Amniotic epithelial cell (primary cell): ENCODE data around the gene HCN3.
"Not testable (repeated sequence)": the region's sequence is repeated elsewhere in the genome, so short reads cannot be mapped to it uniquely, and the experiment has no call there.

Experiments used
- DNase-seq: peaks from one replicate; pipeline ENCODE4 v3.0.0-alpha.2; 2010; ENCODE audit warnings: low read depth

The HCN3 gene

DNA sequence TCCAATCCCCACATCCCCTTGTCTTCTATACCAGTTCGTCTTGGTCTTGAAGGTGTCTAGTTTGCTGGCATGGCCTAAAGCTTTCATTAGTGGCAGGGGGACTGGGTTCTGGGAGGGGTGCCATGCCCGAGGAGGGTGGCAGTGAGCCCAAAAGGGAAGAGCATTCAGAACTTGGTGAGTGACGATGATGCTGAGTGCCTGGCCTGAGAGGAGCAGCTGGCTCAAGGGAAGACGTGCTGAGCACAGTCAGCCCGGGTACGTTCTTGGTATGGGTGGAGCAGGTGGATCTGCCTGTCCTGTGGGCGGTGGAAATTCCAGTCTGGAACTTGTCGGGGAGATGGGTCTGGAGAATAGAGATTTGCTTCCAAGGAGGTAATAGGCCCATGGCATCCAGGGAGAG is 36.0 kb downstream of the HCN3 start:
- DNase-seq: no peak

DNA sequence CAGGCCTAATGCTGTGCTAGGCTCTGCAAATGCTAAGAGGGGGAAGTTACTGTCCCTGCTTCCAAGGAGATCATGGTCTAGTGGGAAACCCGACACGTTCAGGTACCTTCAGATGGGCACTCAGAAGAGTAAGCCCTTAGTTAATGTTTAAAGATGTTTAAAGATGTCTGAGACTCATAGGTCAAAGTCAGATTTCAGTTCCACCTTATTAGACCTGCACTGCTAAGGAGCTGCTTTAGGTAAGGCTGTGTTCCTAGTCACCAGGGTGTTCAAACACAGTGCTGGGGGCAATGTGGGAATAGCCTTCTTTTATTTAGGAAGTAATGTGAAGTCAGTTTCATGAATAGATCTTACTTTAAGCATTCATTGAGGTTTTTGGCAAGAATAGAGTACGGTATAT is 39.7 kb downstream of the HCN3 start:
- DNase-seq: no peak

DNA sequence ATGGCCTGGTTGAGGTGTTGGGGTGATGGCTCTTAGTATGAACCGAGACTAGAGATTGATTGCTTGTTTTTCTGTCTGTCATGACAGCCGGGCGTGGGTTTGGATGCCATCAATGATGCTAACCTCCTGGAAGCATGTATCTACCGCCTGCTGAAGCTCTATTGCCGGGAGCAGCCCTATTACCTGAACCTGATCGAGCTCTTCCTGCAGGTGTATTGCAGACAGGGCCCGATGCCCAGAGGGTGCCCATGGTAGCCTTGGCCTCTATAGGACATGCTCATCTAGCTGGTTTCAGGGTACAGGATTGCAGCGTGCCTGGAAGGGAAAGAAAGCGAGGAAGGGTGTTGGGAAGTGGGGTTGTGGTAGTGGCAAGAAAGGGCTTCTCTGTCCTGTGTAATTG is 40.8 kb downstream of the HCN3 start:
- DNase-seq: no peak

DNA sequence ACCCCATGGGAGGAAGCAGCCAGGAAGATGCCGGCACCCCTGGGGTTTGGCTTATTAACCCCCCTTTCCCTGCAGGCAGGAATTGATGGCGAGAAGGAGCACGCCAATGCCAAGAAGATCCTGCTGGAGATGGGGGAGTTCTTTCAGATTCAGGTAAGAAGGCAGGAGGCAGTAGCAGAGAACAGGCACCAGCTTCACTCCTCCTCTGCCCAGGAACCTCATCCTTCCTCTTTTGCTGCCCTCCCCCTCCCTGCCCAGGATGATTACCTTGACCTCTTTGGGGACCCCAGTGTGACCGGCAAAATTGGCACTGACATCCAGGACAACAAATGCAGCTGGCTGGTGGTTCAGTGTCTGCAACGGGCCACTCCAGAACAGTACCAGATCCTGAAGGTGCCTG is 42.3 kb downstream of the HCN3 start:
- DNase-seq: no peak

DNA sequence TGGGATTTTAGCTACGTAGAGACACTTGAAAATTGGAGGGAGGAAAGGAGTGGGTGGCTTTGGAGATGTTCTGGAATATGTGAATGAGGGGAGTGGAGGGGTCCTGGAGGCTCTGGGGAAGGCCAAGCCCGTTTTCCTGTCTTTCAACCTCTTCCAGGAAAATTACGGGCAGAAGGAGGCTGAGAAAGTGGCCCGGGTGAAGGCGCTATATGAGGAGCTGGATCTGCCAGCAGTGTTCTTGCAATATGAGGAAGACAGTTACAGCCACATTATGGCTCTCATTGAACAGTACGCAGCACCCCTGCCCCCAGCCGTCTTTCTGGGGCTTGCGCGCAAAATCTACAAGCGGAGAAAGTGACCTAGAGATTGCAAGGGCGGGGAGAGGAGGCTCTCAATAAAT is 43.0 kb downstream of the HCN3 start:
- DNase-seq: no peak

DNA sequence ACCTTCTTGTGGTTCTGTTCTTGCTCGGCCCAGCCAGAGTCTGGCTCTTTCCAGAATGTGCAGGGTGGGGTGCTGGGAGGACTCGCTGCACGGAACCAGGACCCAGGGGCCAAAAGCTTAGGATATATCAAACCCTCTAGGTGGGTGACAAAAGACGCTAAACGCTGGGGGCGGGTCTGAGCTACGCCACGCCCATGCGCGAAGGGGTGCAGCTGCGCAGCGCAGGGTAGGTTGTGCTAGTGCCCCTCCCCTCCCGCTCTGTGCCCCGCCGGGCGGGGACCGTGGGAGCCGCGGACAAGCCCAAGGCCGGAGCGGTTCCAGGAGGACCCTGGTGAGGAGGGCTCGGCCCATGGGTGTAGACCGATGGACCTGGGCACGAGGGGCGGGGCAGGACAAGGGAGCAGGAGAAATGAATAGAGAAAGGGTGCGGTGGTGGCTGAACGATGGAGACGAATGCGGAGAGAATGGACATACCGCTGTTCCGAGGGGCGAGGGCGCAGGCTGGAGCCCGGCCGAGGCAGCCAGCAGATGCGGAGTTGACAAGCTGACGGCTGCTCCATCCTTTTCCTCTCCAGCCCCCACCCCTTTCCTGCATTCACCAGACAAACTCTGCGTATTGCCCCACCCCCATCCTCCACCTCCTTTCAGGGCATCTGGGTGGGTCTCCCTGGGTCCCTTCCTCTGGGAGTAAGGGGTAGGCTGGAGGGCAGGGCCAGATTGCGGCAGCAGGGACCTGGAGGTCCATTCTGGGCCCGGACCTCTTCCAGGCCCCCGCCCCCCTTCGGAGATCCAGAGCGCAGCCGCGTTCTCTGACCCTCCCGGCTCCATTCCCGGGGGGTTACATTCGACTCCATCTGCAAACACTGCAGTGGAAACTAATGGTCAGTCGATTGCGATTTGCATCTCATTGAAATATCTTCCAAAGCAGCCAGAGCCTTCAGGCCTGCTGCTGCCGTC is 43.7 kb downstream of the HCN3 start, which contains the start of gene RUSC1:
RUSC1 (plus strand) TSS at position 234 of the 957 bp plus-strand sequence. CDS start 880 bp downstream, outside the sequence.
- DNase-seq: peak; percentile 46

DNA sequence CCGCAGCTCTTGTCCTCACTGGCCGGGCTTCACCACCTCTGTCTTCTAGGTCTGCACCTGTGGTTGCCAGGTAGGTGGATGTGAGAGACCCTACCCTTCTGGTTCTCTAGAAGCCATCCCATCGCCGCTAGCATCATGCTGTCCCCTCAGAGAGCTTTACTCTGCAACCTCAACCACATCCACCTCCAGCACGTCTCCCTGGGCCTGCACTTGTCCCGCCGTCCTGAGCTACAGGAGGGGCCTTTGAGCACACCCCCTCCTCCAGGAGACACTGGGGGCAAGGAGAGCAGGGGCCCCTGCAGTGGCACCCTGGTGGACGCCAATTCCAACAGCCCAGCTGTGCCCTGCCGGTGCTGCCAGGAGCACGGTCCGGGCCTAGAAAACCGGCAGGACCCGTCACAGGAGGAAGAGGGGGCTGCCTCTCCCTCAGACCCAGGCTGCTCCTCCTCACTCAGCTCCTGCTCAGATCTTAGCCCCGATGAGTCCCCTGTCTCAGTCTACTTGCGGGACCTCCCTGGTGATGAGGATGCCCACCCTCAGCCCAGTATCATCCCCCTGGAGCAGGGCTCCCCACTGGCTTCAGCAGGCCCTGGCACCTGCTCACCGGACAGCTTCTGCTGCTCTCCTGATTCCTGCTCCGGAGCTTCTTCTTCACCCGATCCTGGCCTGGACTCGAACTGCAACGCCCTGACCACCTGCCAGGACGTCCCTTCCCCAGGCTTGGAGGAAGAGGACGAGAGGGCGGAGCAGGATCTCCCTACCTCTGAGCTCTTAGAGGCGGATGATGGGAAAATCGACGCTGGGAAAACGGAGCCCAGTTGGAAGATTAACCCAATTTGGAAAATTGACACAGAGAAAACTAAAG is 44.6 kb downstream of the HCN3 start:
- DNase-seq: no peak

DNA sequence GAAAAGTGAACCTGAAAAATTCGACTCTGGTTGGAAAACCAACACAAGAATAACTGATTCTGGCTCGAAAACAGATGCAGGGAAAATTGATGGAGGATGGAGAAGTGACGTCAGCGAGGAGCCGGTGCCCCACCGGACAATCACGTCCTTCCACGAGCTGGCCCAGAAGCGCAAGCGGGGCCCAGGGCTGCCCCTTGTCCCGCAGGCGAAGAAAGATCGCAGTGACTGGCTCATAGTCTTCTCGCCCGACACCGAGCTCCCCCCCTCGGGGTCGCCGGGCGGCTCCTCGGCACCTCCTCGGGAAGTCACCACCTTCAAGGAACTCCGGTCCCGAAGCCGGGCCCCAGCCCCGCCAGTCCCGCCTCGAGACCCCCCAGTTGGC is 45.3 kb downstream of the HCN3 start:
- DNase-seq: peak; percentile 40

DNA sequence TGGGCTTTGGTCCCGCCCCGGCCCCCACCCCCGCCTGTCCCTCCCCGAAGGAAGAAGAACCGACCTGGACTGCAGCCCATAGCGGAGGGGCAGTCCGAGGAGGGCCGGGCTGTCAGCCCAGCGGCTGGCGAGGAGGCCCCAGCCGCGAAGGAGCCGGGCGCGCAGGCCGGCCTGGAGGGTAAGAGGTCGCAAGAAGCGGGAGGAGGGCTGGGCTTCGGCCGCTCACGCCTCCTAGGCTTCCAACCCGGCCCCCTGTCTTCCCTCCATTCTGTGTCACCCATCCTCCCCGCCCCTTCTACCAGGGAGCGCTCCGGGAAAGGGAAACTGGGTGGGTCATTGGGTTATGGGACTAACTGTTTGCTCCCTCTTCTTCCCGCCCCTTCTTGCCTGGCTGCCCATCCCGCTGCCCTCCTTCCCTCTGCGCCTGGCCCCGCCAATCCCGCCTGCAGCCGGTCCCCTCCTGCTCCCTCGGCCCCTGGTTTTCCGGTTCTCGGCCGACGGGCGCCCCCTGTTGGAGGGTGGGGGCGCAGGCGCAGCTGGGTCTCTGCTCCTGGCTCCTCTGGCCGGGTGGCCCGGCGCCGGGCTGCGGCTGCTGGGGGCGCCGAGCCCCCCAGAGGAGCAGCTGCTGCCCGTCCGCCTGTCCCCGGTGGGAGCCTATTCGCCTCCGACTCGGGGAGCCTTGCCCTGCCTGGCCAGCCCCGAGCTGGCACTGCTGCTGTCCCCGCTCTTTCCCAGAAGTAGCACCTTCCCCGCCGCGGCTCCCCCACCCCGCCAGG is 45.9 kb downstream of the HCN3 start:
- DNase-seq: peak; percentile 97

DNA sequence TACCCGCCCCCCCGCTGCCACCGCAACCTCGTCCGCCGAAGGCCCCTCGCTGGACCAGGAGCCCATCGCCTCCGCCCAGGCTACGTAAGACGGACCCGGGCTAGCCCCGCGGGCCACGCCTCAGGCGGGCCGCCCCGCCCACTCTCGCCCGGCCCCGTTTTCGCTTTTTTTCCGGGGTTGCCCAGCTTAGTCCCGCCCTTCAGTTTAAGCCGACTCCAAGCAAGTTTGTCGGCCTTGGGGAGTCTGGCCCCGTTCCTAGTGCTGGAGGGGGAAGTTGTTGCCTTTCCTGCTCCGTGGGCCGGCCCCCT is 46.4 kb downstream of the HCN3 start:
- DNase-seq: peak; percentile 87

DNA sequence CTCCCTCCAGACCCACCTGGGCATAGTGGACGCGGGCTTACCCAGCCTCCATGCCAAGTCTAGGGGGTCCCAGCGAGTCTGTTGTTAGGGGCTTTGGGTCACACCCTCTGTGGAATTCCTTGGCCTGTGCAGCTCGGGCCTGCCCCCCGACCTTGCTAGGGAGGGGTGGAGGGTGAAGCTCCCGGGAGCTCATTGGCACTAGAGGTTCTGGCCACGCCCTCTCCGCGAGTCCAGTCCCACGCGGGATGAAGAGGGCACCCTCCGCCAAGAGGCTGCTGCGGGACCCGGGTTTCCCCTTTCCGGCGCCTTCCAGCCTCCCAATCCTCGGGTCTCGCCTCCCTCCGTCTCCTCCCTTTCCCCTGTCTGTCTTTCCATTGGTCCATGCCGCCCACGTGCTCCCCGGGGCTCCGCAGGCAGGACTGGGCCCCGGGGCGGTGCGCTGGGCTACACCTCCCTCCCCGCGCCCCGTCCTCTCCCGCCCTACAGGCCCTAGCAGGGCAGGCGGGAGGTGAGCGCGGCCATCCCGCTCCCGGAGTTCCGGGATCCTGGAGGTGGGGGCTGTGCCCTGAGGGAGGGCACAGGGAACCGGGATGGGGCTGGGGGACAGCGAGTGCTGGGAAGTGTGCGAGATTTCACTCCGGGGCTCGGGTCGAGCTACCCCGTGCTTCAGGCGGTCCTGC is 46.9 kb downstream of the HCN3 start:
- DNase-seq: peak; percentile 96

DNA sequence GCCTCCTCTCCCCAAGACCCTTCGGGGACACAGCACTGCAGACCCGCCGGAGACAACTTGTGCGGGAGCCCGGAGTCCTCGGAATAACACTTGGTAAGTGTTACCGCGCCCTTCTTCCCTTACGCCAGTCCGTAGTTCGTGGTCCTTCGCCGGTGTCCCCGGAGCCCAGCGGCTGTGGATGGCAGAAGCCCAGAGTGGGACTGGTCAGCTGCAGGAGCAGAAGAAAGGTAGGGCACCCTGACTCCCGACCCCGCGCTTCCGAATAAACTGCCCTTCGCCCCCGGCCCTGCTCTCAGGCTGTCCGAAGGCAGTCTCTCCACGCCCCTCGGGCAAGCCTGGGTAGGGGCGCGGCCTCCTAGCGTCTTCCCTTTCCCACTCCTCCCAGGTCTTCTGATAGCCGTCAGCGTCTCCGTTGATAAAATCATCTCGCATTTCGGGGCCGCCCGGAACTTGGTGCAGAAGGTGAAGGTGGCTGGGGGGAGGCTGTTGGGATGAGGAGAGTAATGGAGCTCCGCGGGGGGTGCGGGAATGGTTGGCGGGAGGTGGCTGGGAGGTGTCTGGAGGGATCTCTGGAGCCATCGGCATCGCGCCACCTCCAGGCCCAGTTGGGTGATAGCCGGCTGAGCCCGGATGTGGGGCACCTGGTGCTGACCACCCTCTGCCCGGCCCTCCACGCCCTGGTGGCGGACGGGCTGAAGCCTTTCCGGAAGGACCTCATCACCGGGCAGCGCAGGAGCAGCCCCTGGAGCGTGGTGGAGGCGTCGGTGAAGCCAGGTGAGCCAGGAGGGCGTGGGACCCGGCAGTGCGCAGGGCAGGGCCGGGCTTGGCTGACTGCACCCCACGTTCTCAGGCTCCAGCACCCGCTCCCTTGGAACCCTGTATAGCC is 47.7 kb downstream of the HCN3 start:
- no peak for DNase-seq

DNA sequence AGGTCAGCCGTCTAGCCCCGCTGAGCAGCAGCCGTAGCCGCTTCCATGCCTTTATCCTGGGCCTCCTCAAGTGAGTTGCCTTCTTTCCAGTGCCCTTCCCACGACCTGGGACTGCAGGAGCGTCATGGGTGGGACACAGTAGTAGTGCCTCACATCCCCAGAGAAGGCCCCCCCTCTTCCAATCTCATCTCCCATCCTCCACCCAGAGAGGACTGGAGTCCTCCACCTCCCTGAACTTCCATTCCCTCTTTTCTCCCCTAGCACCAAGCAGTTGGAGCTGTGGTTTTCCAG is 48.3 kb downstream of the HCN3 start:
- DNase-seq: no peak

DNA sequence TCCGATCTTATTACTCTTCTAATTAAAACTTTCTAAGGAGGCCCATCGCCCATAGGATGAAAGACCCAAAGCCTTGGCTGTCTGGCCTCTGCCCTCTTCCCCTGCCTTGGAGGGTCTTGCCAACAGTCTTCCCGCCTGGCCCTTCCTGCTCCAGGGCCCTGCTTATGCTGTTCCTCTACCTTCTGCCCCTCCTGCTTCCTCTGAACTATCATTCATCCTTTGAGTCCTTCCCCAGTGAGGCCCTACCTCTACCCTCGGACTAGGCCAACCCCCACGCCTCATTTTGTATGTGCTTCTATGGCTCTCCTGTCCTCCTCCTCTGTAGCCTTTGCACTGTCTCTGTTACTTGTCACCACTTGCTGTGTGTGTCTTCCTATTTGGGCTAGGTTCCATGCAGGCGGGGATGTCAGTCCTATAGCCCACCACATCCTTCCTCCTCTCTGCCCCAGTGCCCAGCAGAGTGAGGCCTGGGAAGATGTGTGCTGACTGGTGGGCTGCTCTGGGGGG is 48.8 kb downstream of the HCN3 start:
- DNase-seq: no peak

DNA sequence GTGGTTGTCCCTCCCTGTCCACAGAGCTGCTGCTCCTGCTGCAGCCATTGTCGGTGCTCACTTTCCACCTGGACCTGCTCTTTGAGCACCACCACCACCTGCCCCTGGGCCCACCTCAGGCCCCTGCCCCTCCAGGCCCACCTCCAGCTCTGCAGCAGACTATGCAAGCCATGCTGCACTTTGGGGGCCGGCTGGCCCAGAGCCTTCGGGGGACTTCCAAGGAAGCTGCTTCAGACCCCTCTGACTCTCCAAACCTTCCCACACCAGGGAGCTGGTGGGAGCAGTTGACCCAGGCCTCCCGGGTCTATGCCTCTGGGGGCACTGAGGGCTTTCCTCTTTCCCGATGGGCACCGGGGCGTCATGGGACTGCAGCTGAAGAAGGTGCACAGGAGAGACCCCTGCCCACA is 49.4 kb downstream of the HCN3 start:
- no peak for DNase-seq

DNA sequence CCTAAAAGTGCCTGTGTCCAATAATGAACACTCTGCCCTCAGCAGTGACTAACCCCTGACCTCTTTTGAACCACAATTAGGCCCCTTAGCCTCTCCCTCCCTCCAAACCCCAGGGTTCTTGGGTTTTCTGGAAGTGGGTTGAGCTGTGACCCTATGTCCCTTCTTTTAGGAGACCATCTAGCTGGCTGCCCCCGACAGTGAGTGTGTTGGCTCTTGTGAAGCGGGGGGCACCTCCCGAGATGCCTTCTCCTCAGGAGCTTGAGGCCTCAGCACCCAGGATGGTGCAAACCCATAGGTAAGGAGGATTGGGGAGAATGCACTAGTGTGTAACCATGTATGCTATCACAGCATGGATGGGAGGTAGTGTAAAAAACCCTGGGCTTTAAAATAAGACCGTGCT is 50.7 kb downstream of the HCN3 start:
- DNase-seq: no peak

DNA sequence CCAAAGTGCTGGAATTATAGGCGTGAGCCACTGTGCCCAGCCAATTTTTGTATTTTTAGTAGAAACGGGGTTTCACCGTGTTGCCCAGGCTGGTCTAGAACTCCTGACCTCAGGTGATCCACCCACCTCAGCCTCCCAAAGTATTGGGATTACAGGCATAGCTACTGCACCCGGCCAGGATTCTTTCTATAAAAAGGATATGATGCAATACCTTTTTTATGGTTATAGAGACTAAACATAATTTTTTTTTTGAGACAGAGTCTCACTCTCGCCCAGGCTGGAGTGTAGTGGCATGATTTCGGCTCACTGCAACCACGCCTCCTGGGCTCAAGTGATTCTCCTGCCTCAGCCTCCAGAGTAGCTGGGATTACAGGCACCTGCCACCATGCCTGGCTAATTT is 51.6 kb downstream of the HCN3 start:
- DNase-seq: not testable (repeated sequence)

DNA sequence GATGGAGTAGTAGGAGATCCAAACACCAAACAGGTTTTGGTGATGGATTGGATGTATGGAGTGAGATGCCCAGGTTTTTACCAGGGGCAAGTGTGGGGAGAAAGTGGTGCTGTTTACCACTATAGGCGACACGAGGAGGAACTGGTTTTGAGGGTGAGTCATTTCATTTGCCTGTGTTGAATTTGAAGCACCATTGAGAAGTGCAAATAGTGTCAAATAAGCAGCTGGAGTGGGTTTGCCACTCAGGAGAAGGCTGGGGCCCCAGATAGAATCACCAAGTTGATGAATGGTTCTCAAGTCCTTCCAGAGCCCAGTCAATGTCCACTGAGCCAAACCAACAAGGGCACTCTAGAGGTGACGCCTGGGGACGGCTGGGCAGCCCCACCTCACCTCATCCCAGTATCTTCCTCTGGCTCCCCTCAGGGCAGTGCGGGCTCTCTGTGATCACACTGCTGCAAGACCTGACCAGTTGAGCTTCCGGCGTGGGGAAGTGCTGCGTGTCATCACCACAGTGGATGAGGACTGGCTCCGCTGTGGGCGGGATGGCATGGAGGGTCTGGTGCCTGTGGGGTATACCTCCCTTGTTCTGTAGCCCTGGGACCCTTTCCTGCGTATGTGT is 52.8 kb downstream of the HCN3 start:
- DNase-seq: no peak

DNA sequence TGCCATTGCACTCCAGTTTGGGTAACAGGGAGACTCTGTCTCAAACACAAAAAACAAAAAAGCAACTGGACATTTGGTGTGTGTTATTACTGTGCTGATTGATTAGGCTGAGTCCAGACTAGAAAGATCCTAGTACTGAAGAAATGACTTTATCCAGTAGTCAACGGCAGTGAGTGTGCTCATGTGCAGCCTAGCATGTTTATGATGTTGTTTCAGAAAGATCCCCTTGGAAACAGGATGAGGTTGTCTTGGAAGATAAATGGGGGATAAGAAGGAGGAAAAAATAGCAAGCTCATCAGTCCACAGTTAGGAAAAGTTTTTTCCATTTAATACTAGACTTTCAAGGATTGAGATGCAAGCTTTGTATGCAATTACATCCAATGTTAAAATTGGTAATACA is 57.7 kb downstream of the HCN3 start:
- DNase-seq: peak; percentile 42
